T-cell (primary cell): ENCODE measurements around the gene PRKAR2B. TPM values are rescaled to one million over a fixed set of nuclear protein-coding genes. Genes with fewer than 3 reads are reported as not detected.

Source experiments
- ATAC-seq, 4 experiments: fragments of 200-7000 bp in 3 of 4; fragments of 150-1000 bp in 1 of 4; cut with Tn5 transposase; replicated peaks in 1 of 4; 1 replicate in 3 of 4; 2 replicates in 1 of 4; pipeline ENCODE4 v1.10.0; 2021; ENCODE audit warnings: moderate library complexity in 3 of 4, mild to moderate bottlenecking in 2 of 4, moderate number of reproducible peaks in 1 of 4
- CTCF ChIA-PET, 2 donors: fragments of 300-600 bp; sonication (Branson Sonifier 250); formaldehyde crosslinking; loops; one replicate each; lab custom pipeline; 2022; ENCODE audit warnings: antibody characterized with exemption in 2 of 2; lab: Charles Lee
- POLR2A ChIA-PET, 2 donors: fragments of 300-600 bp; sonication (Branson Sonifier 250); formaldehyde crosslinking; loops; one replicate each; lab custom pipeline; 2022; ENCODE audit warnings: antibody characterized with exemption in 2 of 2; lab: Charles Lee
- DNase-seq, 35 experiments: peaks; one replicate each; pipeline versions ENCODE4 v3.0.0 to v3.0.0-alpha.2; 2013 to 2023
- H3K27ac ChIP-seq: one replicate; pipeline ENCODE4 v1.5.1; 2013; ENCODE audit warnings: low read length
- H3K27me3 ChIP-seq, 2 experiments: replicated peaks in 1 of 2; 1 replicate in 1 of 2; 2 replicates in 1 of 2; pipeline versions ENCODE4 v1.6.1 to v1.7.0; 2013; ENCODE audit warnings: low read length in 1 of 2, mixed read lengths in 1 of 2; ENCODE audit not compliant: control insufficient read depth in 2 of 2, insufficient read depth in 2 of 2; ENCODE audit errors: extremely low read depth in 1 of 2
- H3K36me3 ChIP-seq, 2 donors: 1 replicate in 1 of 2; 2 replicates in 1 of 2; pipeline versions ENCODE4 v1.6.1 to v1.7.0; 2013; ENCODE audit warnings: low read length in 1 of 2; ENCODE audit not compliant: control insufficient read depth in 2 of 2, insufficient read depth in 1 of 2; ENCODE audit errors: extremely low read depth in 1 of 2
- H3K4me1 ChIP-seq, 2 experiments: 1 replicate in 1 of 2; 2 replicates in 1 of 2; pipeline versions ENCODE4 v1.6.1 to v1.7.0; 2013; ENCODE audit warnings: low read length in 2 of 2, mixed read lengths in 1 of 2; ENCODE audit not compliant: insufficient read depth in 2 of 2, control insufficient read depth in 1 of 2; ENCODE audit errors: extremely low read depth in 1 of 2
- H3K4me3 ChIP-seq, 2 donors: 1 replicate in 1 of 2; 2 replicates in 1 of 2; pipeline versions ENCODE4 v1.5.1 to v1.7.0; 2013; ENCODE audit warnings: mild to moderate bottlenecking in 2 of 2, low read length in 1 of 2, moderate library complexity in 1 of 2; ENCODE audit not compliant: control insufficient read depth in 1 of 2; ENCODE audit errors: extremely low read depth in 1 of 2
- H3K9me3 ChIP-seq: 2 replicates; pipeline ENCODE4 v1.7.0; 2013
- H3K27ac Mint-ChIP-seq, 2 donors: one replicate each; pipeline ENCODE4 v1.8.0; 2020 to 2021; ENCODE audit warnings: mild to moderate bottlenecking in 2 of 2, mixed read lengths in 2 of 2
- H3K27me3 Mint-ChIP-seq, 2 donors: one replicate each; pipeline ENCODE4 v1.8.0; 2021 to 2022; ENCODE audit warnings: mixed read lengths in 2 of 2
- H3K36me3 Mint-ChIP-seq: one replicate; pipeline ENCODE4 v1.8.0; 2021; ENCODE audit warnings: mixed read lengths
- H3K4me1 Mint-ChIP-seq, 3 donors: one replicate each; pipeline ENCODE4 v1.8.0; 2020 to 2022; ENCODE audit warnings: mixed read lengths in 3 of 3, mild to moderate bottlenecking in 1 of 3
- H3K4me3 Mint-ChIP-seq, 3 donors: one replicate each; pipeline ENCODE4 v1.8.0; 2020 to 2022; ENCODE audit warnings: mild to moderate bottlenecking in 3 of 3, mixed read lengths in 3 of 3, moderate library complexity in 3 of 3
- H3K9me3 Mint-ChIP-seq, 3 donors: one replicate each; pipeline ENCODE4 v1.8.0; 2020 to 2022; ENCODE audit warnings: mixed read lengths in 3 of 3
- WGBS: methylation state at CpG from one replicate; pipeline ENCODE4 v1.1.5; 2013; ENCODE audit warnings: missing lambda C conversion rate; ENCODE audit not compliant: insufficient coverage; 5-methylcytosine and 5-hydroxymethylcytosine counted together
- total RNA-seq, 35 experiments: library from RNA in 6 of 35; stranded (reverse) in 6 of 35; fragments of 120-200 nt in 1 of 35; gene quantifications; one replicate each; pipeline versions ENCODE4 v1.2.1 to v1.2.4 and lab custom pipeline; 2013 to 2026

PRKAR2B gene
- total RNA-seq, 5 donors from 2014 or later (not counting 1 experiment from before 2014, with no cell fraction given) = 0.58 to 2.2 (median 1.0) TPM

DNA sequence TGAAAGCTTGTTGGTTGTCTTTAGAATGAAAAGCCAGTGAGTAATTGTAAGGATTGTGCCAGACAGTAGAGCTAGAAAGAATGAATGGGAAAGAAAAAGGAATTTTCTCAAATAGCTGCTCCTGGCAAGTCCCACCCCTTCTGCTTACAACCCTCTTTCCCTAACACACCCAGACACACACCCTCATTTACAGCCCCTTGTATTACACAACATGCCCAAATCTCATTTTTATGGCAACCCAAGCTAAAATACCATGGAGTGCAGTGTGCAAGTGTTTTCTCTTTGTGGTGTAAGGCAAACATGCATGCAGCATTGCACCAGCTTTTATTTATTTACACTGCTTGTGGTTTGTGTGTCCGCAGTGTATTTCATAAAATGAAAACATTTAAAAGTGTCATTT, 1.5 kb downstream of the PRKAR2B start:
- Mint-ChIP-seq H3K27ac (no peak overlapping the region), H3K4me1 (peaks cover 10 to 16% (median 14%) of the 10 kb centered on the region in 3 donors), H3K9me3 (no peaks in the 10 kb centered on the region), H3K36me3 (no peaks in the 10 kb centered on the region), H3K27me3 (peaks cover 35 to 40% of the 10 kb centered on the region in 2 donors), H3K4me3 (peak overlapping the region; percentile 59 to 86 (median 79))
- no peak for DNase-seq
- H3K4me1 ChIP-seq = peaks cover 7 to 10% of the 10 kb centered on the region in 2 experiments
- no peaks in the 10 kb centered on the region for H3K36me3 ChIP-seq
- ATAC-seq = no peak
- H3K9me3 ChIP-seq = no peaks in the 10 kb centered on the region
- ChIA-PET CTCF (interaction anchor here (0.5 to 1.0 kb wide), 2 partner anchors 106 to 126 kb away, joined by 3 to 4 read pairs; no protein-coding TSS in a partner anchor), POLR2A (interaction anchor here in 1 of 2 donors (0.8 to 1.3 kb wide), 2 partner anchors 81 to 812 kb away, joined by 3 to 4 read pairs; no protein-coding TSS in a partner anchor)
- peaks cover 0 to 8% of the 10 kb centered on the region in 2 experiments for H3K27me3 ChIP-seq
- H3K4me3 ChIP-seq = no peak overlapping the region
- WGBS = no CpG with 5 or more reads among the region's 1 CpG
- no peak overlapping the region for H3K27ac ChIP-seq

DNA sequence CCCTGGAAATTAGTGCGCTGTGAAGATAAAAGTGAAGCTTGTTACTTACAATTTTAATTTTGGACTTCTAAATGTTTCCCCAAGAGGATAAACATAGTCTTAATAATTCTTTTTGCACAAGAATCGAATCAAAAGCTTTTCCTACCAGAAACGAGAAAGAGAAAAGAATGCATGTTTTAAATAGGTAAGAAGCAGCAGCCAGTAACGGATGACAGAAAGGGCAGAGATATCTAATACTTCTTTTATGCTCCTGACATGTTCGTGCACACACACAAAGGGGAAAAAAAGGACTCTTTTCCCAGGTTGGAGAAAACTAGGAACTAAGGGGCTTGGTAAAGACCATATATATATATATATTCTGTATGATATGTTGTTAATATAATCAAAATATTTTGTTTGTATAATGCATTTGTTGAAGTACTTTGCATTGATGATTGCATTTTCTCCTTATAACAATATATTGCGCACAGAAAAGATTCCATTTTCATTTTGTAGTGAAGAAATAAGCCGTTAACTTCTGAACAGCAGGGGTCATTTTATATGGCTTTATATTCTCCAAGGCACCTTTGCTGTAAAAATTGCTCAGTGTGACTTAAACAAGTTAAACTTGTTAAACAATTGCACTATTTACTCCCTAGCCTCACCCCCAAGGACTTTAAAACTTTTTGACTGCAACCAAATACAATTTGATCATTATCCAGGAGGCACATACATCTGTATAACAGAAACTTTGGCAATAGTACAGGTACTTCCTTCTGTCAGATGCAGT, 2.2 kb downstream of the PRKAR2B start:
- ChIA-PET CTCF (interaction anchor here in 1 of 2 donors (0.5 kb wide), 1 partner anchor 125 kb away, joined by 4 read pairs; no protein-coding TSS in a partner anchor), POLR2A (interaction anchor here in 1 of 2 donors (0.8 to 1.3 kb wide), 2 partner anchors 80 to 811 kb away, joined by 3 to 4 read pairs; no protein-coding TSS in a partner anchor)
- H3K36me3 Mint-ChIP-seq = no peaks in the 10 kb centered on the region
- H3K4me3 Mint-ChIP-seq = no peak overlapping the region
- Histone ChIP-seq H3K9me3 (no peaks in the 10 kb centered on the region), H3K27ac (no peak overlapping the region), H3K36me3 (no peaks in the 10 kb centered on the region), H3K4me3 (no peak overlapping the region), H3K4me1 (peaks cover 7 to 10% of the 10 kb centered on the region in 2 experiments), H3K27me3 (peaks cover 0 to 8% of the 10 kb centered on the region in 2 experiments)
- DNase-seq = no peak
- H3K27me3 Mint-ChIP-seq = peaks cover 35 to 41% of the 10 kb centered on the region in 2 donors
- peaks cover 10 to 17% (median 16%) of the 10 kb centered on the region in 3 donors for H3K4me1 Mint-ChIP-seq
- ATAC-seq = no peak
- 100% methylated on average over 1 of the region's 7 CpGs for WGBS
- no peaks in the 10 kb centered on the region for H3K9me3 Mint-ChIP-seq
- H3K27ac Mint-ChIP-seq = peak overlapping the region in 1 of 2 donors; percentile 14

DNA sequence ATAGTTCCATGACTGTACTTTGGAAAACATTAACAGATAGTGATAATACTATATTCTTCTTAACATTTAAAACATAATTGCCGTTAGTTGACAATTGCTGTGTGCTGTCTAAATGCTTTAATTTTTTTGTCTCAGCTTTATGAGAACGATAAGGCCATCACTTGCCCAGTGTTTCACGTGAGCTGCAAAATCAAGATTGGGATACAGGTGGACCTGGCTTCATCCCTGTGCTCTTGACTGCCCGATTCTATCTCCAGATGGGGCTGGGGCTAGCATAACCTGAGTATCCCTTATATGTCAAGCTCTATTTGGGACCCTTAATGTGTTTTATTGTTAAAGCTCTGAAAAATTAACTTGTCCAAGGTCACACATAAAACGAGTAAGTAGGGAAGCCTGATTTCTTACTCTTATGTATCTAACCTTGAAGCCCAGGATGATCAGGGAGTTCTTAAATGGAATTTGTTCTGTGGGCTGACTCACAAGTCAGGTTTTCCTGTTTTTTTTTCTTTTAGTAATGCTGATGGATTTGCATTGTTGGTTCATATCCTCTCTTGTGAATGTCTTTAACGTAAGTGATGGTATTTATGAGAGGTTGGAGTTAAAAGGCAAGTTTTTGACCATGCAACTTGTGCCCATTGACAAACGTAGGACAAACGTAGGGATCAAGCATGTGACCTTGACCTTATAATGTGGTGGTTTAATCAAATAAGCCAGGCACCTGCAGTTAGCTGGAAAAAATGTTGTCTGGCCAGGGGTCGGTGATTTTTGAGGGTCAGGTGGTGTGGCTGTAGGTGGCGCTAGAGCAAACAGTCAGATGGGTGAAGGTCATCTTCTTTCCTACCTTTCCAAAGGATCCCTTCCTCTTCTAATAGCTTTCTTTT, 3.6 kb downstream of the PRKAR2B start:
- Histone ChIP-seq H3K9me3 (no peaks in the 10 kb centered on the region), H3K4me1 (peaks cover 7 to 10% of the 10 kb centered on the region in 2 experiments), H3K36me3 (no peaks in the 10 kb centered on the region), H3K27me3 (peaks cover 0 to 8% of the 10 kb centered on the region in 2 experiments), H3K4me3 (no peak overlapping the region), H3K27ac (no peak overlapping the region)
- Mint-ChIP-seq H3K4me3 (no peak overlapping the region), H3K36me3 (no peaks in the 10 kb centered on the region), H3K9me3 (no peaks in the 10 kb centered on the region), H3K27ac (no peak overlapping the region), H3K4me1 (peaks cover 10 to 17% (median 16%) of the 10 kb centered on the region in 3 donors), H3K27me3 (peaks cover 35 to 42% of the 10 kb centered on the region in 2 donors)
- WGBS = 88% methylated on average over 6 of the region's 10 CpGs
- ChIA-PET CTCF (no interaction called here), POLR2A (interaction anchor here (0.5 to 0.7 kb wide), 2 partner anchors 204 to 511 kb away, joined by 6 read pairs; no protein-coding TSS in a partner anchor)
- DNase-seq (no peak), ATAC-seq (no peak)

DNA sequence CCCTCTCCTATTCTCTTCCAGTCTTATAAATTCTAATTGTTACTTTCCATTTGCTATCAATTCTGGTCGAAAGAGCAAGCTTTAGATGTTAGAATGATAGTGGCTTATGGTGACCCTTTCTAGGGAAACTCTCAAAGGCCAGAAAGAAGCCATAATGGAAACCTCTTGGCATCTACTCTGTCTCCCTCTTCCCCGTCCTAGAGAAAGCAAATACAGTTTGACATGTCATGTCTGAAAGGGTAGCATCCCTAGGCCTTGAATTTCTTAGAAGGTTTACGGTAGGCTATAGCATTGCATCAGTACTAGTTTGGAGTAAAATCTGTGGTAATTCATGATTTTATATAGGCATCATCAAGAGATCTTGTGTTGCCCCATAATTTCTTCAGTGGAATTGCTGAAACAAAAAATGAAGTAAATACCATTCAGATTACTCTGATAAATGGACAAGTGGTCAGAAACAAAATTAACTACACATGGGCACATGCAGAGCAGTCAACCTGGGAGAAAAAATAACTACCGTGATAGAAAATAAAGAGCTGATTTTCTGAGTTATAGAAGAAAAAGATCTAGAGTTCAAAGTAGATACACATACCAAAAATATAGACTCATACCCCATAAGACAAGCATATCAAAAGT, 4.4 kb downstream of the PRKAR2B start:
- Mint-ChIP-seq H3K4me3 (no peak overlapping the region), H3K4me1 (peaks cover 7 to 15% (median 13%) of the 10 kb centered on the region in 3 donors), H3K27me3 (peaks cover 35 to 42% of the 10 kb centered on the region in 2 donors), H3K27ac (no peak overlapping the region), H3K9me3 (no peaks in the 10 kb centered on the region), H3K36me3 (no peaks in the 10 kb centered on the region)
- Histone ChIP-seq H3K4me1 (peaks cover 7 to 10% of the 10 kb centered on the region in 2 experiments), H3K4me3 (no peak overlapping the region), H3K27me3 (peaks cover 0 to 8% of the 10 kb centered on the region in 2 experiments), H3K27ac (no peak overlapping the region), H3K36me3 (no peaks in the 10 kb centered on the region), H3K9me3 (no peaks in the 10 kb centered on the region)
- DNase-seq (no peak), ATAC-seq (no peak)
- ChIA-PET CTCF (no interaction called here), POLR2A (interaction anchor here in 1 of 2 donors (0.7 kb wide), 1 partner anchor 205 kb away, joined by 6 read pairs; no protein-coding TSS in a partner anchor)
- 100% methylated on average over 1 of the region's 4 CpGs for WGBS

DNA sequence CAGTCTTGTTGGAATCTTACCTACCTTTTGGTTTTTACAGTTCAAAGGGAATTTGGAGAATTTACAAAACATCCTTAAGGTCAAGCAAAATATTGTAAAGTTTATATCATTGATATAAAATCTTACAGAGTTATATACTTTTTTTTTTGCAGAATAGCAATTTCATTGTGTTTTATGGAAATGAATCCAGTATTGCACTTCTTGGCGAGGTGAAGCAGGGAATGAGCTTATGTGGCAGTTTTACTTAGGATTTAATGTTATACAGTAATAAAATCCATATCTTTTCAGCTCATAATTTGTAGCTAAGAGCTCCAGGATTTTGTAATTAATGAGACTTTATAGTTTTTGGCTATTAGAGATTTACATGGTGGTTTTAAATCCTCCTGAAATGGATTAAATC, 5.0 kb downstream of the PRKAR2B start:
- DNase-seq (no peak), ATAC-seq (no peak)
- H3K4me1 ChIP-seq = peaks cover 7 to 8% of the 10 kb centered on the region in 2 experiments
- H3K4me3 ChIP-seq = no peak overlapping the region
- no peaks in the 10 kb centered on the region for H3K9me3 Mint-ChIP-seq
- H3K27me3 Mint-ChIP-seq = peaks cover 35 to 42% of the 10 kb centered on the region in 2 donors
- H3K4me1 Mint-ChIP-seq = peaks cover 5 to 12% (median 9%) of the 10 kb centered on the region in 3 donors
- whole genome bisulfite sequencing = no CpG with 5 or more reads among the region's 1 CpG
- peaks cover 0 to 8% of the 10 kb centered on the region in 2 experiments for H3K27me3 ChIP-seq
- no peak overlapping the region for H3K27ac Mint-ChIP-seq
- ChIA-PET POLR2A (interaction anchor here in 1 of 2 donors (0.6 kb wide), 1 partner anchor 140 kb away, joined by 5 read pairs; no protein-coding TSS in a partner anchor), CTCF (interaction anchor here in 1 of 2 donors (0.6 kb wide), 2 partner anchors 73 to 967 kb away, joined by 4 to 5 read pairs; no protein-coding TSS in a partner anchor)
- no peak overlapping the region for H3K27ac ChIP-seq
- no peak overlapping the region for H3K4me3 Mint-ChIP-seq
- no peaks in the 10 kb centered on the region for H3K9me3 ChIP-seq
- no peaks in the 10 kb centered on the region for H3K36me3 ChIP-seq
- no peaks in the 10 kb centered on the region for H3K36me3 Mint-ChIP-seq
